ENCODE measurements around the gene HS1BP3.
A peak's percentile ranks its signal among the peaks of the same experiment; 100 is the strongest.

The HS1BP3 gene

DNA sequence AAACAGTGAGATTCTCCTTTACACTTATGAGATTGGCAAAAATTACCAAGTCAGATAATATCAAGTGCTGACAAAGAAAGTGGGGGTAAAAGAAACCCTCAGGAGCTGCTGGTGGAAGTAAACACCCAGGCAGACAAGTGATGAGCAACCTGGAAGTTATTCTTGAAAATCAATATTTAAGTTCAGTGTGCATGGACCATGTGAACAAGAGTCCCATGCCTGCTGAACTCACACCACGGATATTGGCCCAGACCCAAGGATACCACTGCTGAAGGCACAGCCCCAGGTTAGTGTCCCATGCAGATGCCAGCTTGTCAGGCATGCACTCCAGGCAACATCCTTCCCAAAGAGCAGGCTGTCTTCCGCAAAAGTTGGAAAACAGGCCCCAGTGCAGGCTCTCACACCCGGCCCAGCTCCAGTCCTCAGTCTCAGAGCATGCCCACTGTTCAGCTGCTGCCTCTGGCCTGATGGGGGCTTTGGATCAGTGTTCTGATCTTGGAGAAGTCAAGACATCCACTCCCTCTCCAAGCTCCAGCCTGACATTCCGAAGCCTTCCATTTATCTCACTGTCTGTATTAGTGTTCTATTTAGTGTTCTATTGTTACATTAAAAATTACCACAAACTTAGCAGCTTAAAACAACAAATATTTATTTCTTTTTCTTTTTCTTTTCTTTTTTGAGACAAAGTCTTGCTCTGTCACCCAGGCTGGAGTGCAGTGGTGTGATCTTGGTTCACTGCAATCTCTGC, 70.0 kb downstream of the HS1BP3 start:
- TF ChIP-seq, protein P1, sequence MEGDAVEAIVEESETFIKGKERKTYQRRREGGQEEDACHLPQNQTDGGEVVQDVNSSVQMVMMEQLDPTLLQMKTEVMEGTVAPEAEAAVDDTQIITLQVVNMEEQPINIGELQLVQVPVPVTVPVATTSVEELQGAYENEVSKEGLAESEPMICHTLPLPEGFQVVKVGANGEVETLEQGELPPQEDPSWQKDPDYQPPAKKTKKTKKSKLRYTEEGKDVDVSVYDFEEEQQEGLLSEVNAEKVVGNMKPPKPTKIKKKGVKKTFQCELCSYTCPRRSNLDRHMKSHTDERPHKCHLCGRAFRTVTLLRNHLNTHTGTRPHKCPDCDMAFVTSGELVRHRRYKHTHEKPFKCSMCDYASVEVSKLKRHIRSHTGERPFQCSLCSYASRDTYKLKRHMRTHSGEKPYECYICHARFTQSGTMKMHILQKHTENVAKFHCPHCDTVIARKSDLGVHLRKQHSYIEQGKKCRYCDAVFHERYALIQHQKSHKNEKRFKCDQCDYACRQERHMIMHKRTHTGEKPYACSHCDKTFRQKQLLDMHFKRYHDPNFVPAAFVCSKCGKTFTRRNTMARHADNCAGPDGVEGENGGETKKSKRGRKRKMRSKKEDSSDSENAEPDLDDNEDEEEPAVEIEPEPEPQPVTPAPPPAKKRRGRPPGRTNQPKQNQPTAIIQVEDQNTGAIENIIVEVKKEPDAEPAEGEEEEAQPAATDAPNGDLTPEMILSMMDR (conservative IDR thresholded peaks at IDR 0.05; ENCODE audit: low read depth, low read length) = no peak
- no peak for DNase-seq (ENCODE audit: low read depth)
- H3K4me3 ChIP-seq (ENCODE audit: low read depth, low read length) = no peak overlapping the region

DNA sequence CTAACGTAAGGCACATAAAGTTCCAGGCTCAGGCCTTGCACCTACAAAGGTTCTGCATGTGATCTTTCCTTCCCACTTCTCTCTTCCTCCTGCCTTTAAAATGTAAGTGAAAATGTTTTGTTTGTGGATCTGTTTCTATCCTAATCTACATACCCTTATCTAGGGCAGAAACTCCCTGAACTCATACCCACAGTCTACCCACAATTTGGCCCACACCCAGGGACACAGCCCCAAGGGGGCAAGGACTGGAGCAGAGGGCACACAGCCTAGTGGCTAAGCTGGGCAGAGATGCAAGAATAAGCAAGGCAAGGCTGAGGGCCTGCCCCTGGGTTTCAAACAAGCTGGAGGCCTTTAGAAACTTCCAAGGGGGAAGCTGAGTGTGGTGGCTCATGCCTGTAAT, 71.0 kb downstream of the HS1BP3 start:
- DNase-seq (ENCODE audit: low read depth) = no peak
- TF ChIP-seq, protein P1 (conservative IDR thresholded peaks at IDR 0.05; ENCODE audit: low read depth, low read length) = no peak
- H3K4me3 ChIP-seq (ENCODE audit: low read depth, low read length) = no peak overlapping the region

DNA sequence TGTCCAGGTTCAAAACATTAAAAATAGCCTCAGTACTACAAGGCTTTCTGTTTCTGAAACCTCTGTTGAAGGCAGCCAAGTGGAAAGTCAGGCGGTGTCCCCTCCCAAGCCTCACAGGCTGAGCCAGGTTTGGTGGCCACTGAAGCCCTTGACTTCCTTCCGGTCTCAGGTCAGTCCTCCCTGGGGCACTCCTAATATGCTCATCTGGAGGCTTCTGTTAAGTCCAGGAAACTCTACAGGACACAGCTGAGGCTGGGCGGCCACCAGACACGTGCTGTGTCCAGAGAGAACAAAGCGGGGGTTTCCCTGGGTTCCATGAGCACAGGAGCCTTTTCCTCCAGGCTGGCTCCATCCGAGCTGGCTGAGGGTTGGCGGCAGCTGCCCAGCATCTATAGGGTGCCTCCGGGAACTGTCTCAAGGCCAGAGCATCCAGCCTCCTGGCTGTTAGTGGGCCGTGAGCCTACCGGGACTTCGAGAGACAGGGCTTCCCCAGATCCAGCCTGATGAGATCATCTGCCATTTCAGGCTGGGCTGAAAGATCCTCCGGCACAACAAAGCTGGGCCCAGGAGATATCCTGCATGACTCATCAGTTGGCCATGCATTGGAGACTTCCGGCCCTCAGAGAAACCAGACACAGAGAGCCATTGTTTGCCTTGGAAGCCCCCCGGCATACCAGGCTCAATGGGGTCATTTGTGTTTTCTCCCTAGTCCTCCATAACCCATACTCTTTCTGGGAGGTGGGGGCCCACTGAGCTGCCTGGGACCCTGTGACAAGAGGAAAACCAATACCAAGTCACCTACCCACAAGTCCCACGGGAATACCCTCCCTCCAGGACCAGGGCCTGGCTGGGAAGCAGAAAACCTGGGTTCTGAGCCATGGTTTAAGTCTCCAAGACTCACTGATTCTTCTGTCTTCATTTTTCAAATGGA, 71.7 kb downstream of the HS1BP3 start:
- TF ChIP-seq, protein P1 (conservative IDR thresholded peaks at IDR 0.05; ENCODE audit: low read depth, low read length) = no peak
- DNase-seq (ENCODE audit: low read depth) = peak; percentile 99
- no peak overlapping the region for H3K4me3 ChIP-seq (ENCODE audit: low read depth, low read length)

DNA sequence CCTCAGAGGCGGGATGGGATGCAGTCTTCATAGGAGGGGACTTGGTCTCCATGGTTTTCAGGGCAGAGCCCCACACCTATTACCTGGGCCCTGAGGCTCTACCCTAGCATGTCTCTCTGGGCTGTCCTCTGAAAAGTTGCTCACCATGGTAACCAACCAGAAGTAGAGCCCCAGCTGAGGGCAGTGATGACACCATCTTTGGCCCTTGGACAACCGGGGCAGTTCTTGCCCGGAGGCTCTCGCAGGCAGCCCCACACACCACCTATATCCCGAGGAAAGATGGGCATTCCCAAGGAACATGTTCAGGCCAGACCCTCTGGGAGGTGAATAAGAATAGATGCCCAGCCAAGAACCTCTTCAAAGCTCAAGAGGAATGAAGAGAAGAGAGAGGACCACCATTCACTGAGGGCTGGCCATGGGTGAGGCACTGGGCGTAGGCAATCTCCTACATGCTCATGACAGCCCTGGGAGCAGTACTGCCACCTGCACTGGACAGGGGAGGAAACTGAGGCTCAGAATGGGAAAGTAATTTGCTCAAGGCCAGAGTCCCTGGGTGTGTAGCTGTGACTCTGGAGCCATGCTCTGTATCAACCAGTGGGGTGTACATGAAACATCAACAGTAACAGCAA, 72.5 kb downstream of the HS1BP3 start:
- no peak overlapping the region for H3K4me3 ChIP-seq (ENCODE audit: low read depth, low read length)
- DNase-seq (ENCODE audit: low read depth) = no peak
- TF ChIP-seq, protein P1 (conservative IDR thresholded peaks at IDR 0.05; ENCODE audit: low read depth, low read length) = no peak

DNA sequence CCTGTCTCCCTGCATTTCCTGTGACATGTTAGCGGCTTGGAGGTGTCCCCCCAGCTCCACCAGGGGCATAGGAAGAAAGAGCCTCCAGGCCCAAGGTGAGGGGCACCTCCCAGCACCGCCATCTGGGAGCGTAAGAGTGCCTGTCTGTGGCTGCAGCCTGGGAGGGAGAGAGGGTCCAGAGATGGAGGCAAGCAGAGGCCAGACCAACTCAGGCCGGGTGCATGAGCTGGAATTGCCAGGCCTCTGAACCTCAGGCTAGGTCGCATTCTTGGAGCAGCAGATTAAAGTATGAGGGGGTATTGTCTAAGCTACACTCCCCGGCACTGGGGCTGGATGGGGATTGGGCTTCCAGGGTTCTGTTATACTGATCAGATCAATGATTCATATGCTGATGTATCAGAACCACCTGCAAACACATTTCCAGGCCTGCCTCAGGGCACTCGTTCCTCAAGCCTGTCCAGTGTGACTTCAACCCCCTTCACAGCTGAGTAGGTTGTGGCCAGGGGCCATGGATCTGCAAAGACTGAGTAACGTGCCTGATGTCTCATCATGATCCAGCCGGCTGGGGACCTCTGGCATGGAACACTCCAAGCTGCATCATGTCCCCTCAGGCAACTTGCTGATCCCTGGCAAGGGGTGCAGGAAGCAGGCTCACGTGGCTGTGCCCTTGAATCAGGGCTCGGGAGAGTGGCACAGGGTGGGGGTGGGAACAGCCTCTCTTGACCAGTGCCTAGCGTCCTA, 73.2 kb downstream of the HS1BP3 start:
- DNase-seq (ENCODE audit: low read depth) = no peak
- TF ChIP-seq, protein P1 (conservative IDR thresholded peaks at IDR 0.05; ENCODE audit: low read depth, low read length) = no peak
- H3K4me3 ChIP-seq (ENCODE audit: low read depth, low read length) = no peak overlapping the region

DNA sequence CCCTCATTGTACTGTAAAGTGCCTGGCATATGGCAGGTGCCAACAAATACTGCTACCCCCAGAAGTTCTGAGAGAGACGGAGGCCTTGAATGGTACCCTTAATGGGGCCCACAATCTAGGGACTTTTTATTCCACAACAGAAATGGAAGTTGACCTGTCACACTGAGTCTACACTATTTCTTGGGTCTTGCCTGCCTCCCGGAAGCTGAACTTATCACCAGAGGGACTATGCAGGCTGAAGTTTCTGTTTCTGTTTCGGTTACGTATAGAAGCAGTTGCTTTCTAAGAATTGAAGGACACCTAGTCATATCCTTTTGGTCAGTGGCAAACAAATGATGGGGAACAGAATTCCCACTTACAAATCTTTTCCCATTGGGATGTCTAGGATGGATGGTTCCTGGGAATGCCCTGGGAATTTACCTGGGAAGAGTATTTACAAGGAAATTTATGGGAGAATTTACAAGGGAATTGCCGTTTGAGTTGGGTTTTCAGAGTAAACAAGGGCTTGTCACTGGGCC, 74.2 kb downstream of the HS1BP3 start:
- TF ChIP-seq, protein P1 (conservative IDR thresholded peaks at IDR 0.05; ENCODE audit: low read depth, low read length) = no peak
- peak; percentile 38 for DNase-seq (ENCODE audit: low read depth)
- H3K4me3 ChIP-seq (ENCODE audit: low read depth, low read length) = no peak overlapping the region

Measured in choroid plexus epithelial cell (primary cell).